Peyer's patch (tissue), 4 donors: ENCODE data around the gene ASAP3.

ENCODE experiments used
- CTCF ChIP-seq, 6 experiments: fragments of 450-650 bp in 4 of 6; fragments of 200-600 bp in 2 of 6; sonication (generic) in 1 of 6; IDR thresholded peaks; one replicate each; pipeline ENCODE4 v1.5.1; 2017 to 2019; ENCODE audit warnings: antibody characterized with exemption in 6 of 6, mild to moderate bottlenecking in 3 of 6, moderate library complexity in 1 of 6
- POLR2A ChIP-seq, 2 donors: fragments of 450-650 bp; IDR thresholded peaks; one replicate each; pipeline ENCODE4 v1.5.1; 2017; ENCODE audit warnings: antibody characterized with exemption in 2 of 2, mild to moderate bottlenecking in 2 of 2, moderate library complexity in 2 of 2

GRCh38 chr1:23446661-23447310 is 37.2 kb downstream of the ASAP3 start:
- TF ChIP-seq CTCF (IDR thresholded peaks at IDR 0.05) (no peak), POLR2A (IDR thresholded peaks at IDR 0.05) (no peak)
